ENCODE data around the gene CDCA7L. TPM values are rescaled to one million over a fixed set of nuclear protein-coding genes. Genes with fewer than 3 reads are reported as not detected.

The CDCA7L gene
- total RNA-seq, 4 donors from 2014 or later = 7.4 to 16.9 (median 10.8) TPM

GRCh38 chr7:21946222-21946709, 567 bp upstream of the CDCA7L start:
- Histone ChIP-seq H3K4me1 (peaks cover 0 to 24% (median 0%) of the 10 kb centered on the region in 4 donors), H3K36me3 (no peaks in the 10 kb centered on the region), H3K27ac (peak overlapping the region in 3 of 4 donors; percentile 57 to 86 (median 79)), H3K27me3 (no peaks in the 10 kb centered on the region), H3K4me3 (peak overlapping the region; percentile 55 to 70 (median 63)), H3K9me3 (no peaks in the 10 kb centered on the region)
- TF ChIP-seq CTCF (IDR thresholded peaks at IDR 0.05) = no peak
- TF ChIP-seq POLR2A (IDR thresholded peaks at IDR 0.05) = no peak
- no peak for TF ChIP-seq EP300 (IDR thresholded peaks at IDR 0.05)
- 18 to 20% methylated on average over 8 of the region's 8 CpGs for WGBS, 2 donors
- DNase-seq (ENCODE audit: low spot score in 2 of 2) = no peak

- Histone ChIP-seq H3K4me1 (peaks cover 0 to 24% (median 0%) of the 10 kb centered on the region in 4 donors), H3K36me3 (no peaks in the 10 kb centered on the region), H3K9me3 (no peaks in the 10 kb centered on the region), H3K27ac (peak overlapping the region in 2 of 4 donors; percentile 78 to 86), H3K4me3 (peak overlapping the region; percentile 55 to 70 (median 63)), H3K27me3 (no peaks in the 10 kb centered on the region)
- TF ChIP-seq CTCF (IDR thresholded peaks at IDR 0.05) (no peak), POLR2A (IDR thresholded peaks at IDR 0.05) (no peak), EP300 (IDR thresholded peaks at IDR 0.05) (no peak)
- WGBS, 2 donors = 2% methylated on average over 34 of the region's 34 CpGs
- no peak for DNase-seq (ENCODE audit: low spot score in 2 of 2)
These were observed 864 bp downstream of the CDCA7L start for GRCh38 chr7:21944616-21945453.

- Histone ChIP-seq H3K4me3 (no peak overlapping the region), H3K9me3 (no peaks in the 10 kb centered on the region), H3K27ac (no peak overlapping the region), H3K36me3 (no peaks in the 10 kb centered on the region), H3K4me1 (peaks cover 0 to 27% (median 0%) of the 10 kb centered on the region in 4 donors), H3K27me3 (no peaks in the 10 kb centered on the region)
- DNase-seq (ENCODE audit: low spot score in 2 of 2) = no peak
- no peak for TF ChIP-seq CTCF (IDR thresholded peaks at IDR 0.05)
- WGBS, 2 donors = 86 to 89% methylated on average over 5 of the region's 5 CpGs
These were observed 2.3 kb downstream of the CDCA7L start for GRCh38 chr7:21943436-21943835.

- Histone ChIP-seq H3K4me1 (peaks cover 0 to 27% (median 0%) of the 10 kb centered on the region in 4 donors), H3K27ac (no peak overlapping the region), H3K4me3 (no peak overlapping the region), H3K27me3 (no peaks in the 10 kb centered on the region), H3K9me3 (no peaks in the 10 kb centered on the region), H3K36me3 (no peaks in the 10 kb centered on the region)
- TF ChIP-seq EP300 (IDR thresholded peaks at IDR 0.05) = no peak
- TF ChIP-seq CTCF (IDR thresholded peaks at IDR 0.05) = no peak
- no peak for TF ChIP-seq POLR2A (IDR thresholded peaks at IDR 0.05)
- whole genome bisulfite sequencing, 2 donors = 64 to 67% methylated on average over 6 of the region's 6 CpGs
- no peak for DNase-seq (ENCODE audit: low spot score in 2 of 2)
These were observed 2.7 kb downstream of the CDCA7L start for GRCh38 chr7:21942955-21943354.

GRCh38 chr7:21941611-21942141, 4.0 kb downstream of the CDCA7L start:
- no peak overlapping the region for H3K4me3 ChIP-seq
- no peak for TF ChIP-seq EP300 (IDR thresholded peaks at IDR 0.05)
- TF ChIP-seq POLR2A (IDR thresholded peaks at IDR 0.05) = no peak
- TF ChIP-seq CTCF (IDR thresholded peaks at IDR 0.05) = no peak
- no peaks in the 10 kb centered on the region for H3K27me3 ChIP-seq
- 67% methylated on average over 3 of the region's 3 CpGs for WGBS, 2 donors
- H3K9me3 ChIP-seq = peaks cover 0 to 3% (median 0%) of the 10 kb centered on the region in 4 donors
- DNase-seq (ENCODE audit: low spot score in 2 of 2) = no peak
- peaks cover 0 to 27% (median 0%) of the 10 kb centered on the region in 4 donors for H3K4me1 ChIP-seq
- H3K36me3 ChIP-seq = peaks cover 0 to 11% (median 0%) of the 10 kb centered on the region in 3 donors
- no peak overlapping the region for H3K27ac ChIP-seq
